CD4-positive, alpha-beta T cell treated with Interleukin-21 for 1 hour (primary cell): ENCODE data around the gene SP2.

ENCODE experiments used
- DNase-seq: peaks from one replicate; pipeline ENCODE4 v3.0.0-alpha.2; 2020

The SP2 gene

GRCh38 chr17:47952171-47953021 lies 56.4 kb downstream of the SP2 start:
- no peak for DNase-seq

- no peak for DNase-seq
Observed at GRCh38 chr17:47953909-47954308, 57.9 kb downstream of the SP2 start.

GRCh38 chr17:47955497-47956461 lies 59.7 kb downstream of the SP2 start:
- DNase-seq, result no peak

GRCh38 chr17:47956791-47957590 lies 61.0 kb downstream of the SP2 start:
- DNase-seq, result no peak

GRCh38 chr17:47957591-47958490 lies 61.8 kb downstream of the SP2 start, which contains the start of gene PRR15L:
Gene PRR15L (minus strand): TSS chr17:47957883. CDS start chr17:47953234, 4,649 bp downstream.
- DNase-seq, result no peak

- DNase-seq, result no peak
Observed at GRCh38 chr17:47959825-47960655, 64.0 kb downstream of the SP2 start.

- no peak for DNase-seq
Observed at GRCh38 chr17:47961406-47961805, 65.4 kb downstream of the SP2 start.

GRCh38 chr17:47962901-47963300 lies 66.9 kb downstream of the SP2 start:
- DNase-seq, result no peak

GRCh38 chr17:47964856-47965255 lies 68.8 kb downstream of the SP2 start:
- no peak for DNase-seq

GRCh38 chr17:47966079-47966519 lies 70.1 kb downstream of the SP2 start:
- no peak for DNase-seq

- no peak for DNase-seq
Observed at GRCh38 chr17:47967607-47968252, 71.7 kb downstream of the SP2 start.

- DNase-seq, result no peak
Observed at GRCh38 chr17:47968836-47969235, 72.8 kb downstream of the SP2 start.

GRCh38 chr17:47969930-47970724 lies 74.1 kb downstream of the SP2 start:
- no peak for DNase-seq

GRCh38 chr17:47970725-47971499 lies 74.9 kb downstream of the SP2 start, which contains the start of gene CDK5RAP3:
Gene CDK5RAP3 (plus strand): TSS chr17:47971113. CDS start chr17:47971147, 34 bp downstream.
- peak; percentile 99 for DNase-seq

- no peak for DNase-seq
Observed at GRCh38 chr17:47973541-47973940, 77.5 kb downstream of the SP2 start.

GRCh38 chr17:47975189-47975822 lies 79.3 kb downstream of the SP2 start:
- DNase-seq, result no peak

GRCh38 chr17:47975823-47976205 lies 79.8 kb downstream of the SP2 start:
- no peak for DNase-seq

GRCh38 chr17:47978324-47978723 lies 82.3 kb downstream of the SP2 start:
- peak; percentile 54 for DNase-seq
